Skeletal muscle satellite cell (primary cell): ENCODE results near the gene UHRF2. TPM values are rescaled to one million over a fixed set of nuclear protein-coding genes. Genes with fewer than 3 reads are reported as not detected.
"Not testable (repeated sequence)": the region's sequence is repeated elsewhere in the genome, so short reads cannot be mapped to it uniquely, and the experiment has no call there.

ENCODE experiments used
- H3K27me3 ChIP-seq: 2 replicates; pipeline ENCODE4 v1.7.0; 2013; ENCODE audit warnings: low read length; ENCODE audit not compliant: control insufficient read depth, insufficient read depth
- H3K36me3 ChIP-seq: 2 replicates; pipeline ENCODE4 v1.7.0; 2013; ENCODE audit warnings: mild to moderate bottlenecking, control low read depth, low read length; ENCODE audit not compliant: insufficient read depth
- H3K4me1 ChIP-seq: 2 replicates; pipeline ENCODE4 v1.7.0; 2013; ENCODE audit warnings: low read length; ENCODE audit not compliant: control insufficient read depth, insufficient read depth
- H3K4me2 ChIP-seq: 2 replicates; pipeline ENCODE4 v1.7.0; 2013; ENCODE audit warnings: mild to moderate bottlenecking, low read length
- H3K4me3 ChIP-seq: 2 replicates; pipeline ENCODE4 v1.7.0; 2013; ENCODE audit warnings: low read length
- H3K9ac ChIP-seq: 2 replicates; pipeline ENCODE4 v1.7.0; 2013; ENCODE audit warnings: mild to moderate bottlenecking, low read depth, low read length, moderate library complexity
- H3K9me3 ChIP-seq: replicated peaks from 2 replicates; pipeline ENCODE4 v1.7.0; 2013; ENCODE audit warnings: mild to moderate bottlenecking, control low read depth, low read length
- total RNA-seq: library from RNA; depleted of rRNA; stranded (reverse); fragments of >200 nt; gene quantifications from 2 replicates; pipeline ENCODE4 v1.2.3, GENCODE V29; 2012; rRNA removed

UHRF2 gene, protein sequence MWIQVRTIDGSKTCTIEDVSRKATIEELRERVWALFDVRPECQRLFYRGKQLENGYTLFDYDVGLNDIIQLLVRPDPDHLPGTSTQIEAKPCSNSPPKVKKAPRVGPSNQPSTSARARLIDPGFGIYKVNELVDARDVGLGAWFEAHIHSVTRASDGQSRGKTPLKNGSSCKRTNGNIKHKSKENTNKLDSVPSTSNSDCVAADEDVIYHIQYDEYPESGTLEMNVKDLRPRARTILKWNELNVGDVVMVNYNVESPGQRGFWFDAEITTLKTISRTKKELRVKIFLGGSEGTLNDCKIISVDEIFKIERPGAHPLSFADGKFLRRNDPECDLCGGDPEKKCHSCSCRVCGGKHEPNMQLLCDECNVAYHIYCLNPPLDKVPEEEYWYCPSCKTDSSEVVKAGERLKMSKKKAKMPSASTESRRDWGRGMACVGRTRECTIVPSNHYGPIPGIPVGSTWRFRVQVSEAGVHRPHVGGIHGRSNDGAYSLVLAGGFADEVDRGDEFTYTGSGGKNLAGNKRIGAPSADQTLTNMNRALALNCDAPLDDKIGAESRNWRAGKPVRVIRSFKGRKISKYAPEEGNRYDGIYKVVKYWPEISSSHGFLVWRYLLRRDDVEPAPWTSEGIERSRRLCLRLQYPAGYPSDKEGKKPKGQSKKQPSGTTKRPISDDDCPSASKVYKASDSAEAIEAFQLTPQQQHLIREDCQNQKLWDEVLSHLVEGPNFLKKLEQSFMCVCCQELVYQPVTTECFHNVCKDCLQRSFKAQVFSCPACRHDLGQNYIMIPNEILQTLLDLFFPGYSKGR
- total RNA-seq = 60.5 and 62.9 TPM in 2 replicates

DNA sequence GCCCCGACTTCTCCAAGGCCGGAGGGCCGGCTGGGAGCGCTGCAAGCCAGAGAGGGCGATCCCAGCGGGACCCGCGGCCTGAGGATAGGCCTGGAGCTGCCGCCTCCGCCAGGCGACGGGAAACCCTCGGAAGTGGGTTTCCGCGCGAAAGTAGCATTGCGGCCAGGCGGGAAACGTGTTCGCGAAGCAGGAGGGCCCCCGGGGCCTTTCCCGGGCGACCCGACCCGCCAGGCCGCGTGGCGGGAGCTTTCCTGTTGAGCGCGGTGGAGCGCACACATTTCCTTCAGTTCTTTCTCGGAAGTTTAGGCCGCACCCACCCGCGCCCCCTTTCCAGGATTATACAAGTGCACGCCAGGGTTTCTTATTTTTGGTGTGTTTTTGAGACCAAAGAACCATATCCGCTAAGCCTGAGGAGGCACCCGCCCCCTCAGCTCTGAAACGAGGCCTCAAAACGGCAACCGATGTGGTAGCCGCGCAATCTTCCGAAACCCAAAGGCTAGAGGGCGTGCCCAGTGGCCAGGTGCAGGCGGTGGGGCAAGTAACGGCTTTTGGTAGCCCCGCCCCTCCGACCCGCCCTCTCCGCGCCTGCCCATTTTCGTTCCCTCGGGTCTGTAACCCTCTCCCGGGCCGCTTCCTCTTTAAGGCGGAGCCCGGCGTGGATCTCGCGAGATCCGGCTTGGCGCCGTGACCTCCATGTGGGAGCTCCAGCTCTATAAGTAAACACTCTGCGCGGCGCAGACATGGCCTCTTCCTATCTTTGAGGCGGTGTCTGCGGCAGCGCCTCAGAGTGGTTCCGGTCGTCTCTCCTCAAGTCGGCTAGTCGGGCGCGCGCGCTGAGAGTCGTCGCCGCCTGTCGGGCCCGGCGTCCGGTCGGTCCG, at the start of gene UHRF2:
Gene UHRF2 (plus strand): TSS at position 713 of the 878 bp plus-strand sequence. CDS start 292 bp downstream, outside the sequence.
- Histone ChIP-seq H3K4me2 (peak within 1 kb of the TSS; percentile 95), H3K4me1 (peaks cover 29% of the 10 kb centered on the region), H3K36me3 (peaks cover 18% of the 10 kb centered on the region), H3K27me3 (peaks cover 3% of the 10 kb centered on the region), H3K4me3 (peak within 1 kb of the TSS; percentile 99), H3K9ac (peak within 1 kb of the TSS; percentile 98), H3K9me3 (no peaks in the 10 kb centered on the region)

DNA sequence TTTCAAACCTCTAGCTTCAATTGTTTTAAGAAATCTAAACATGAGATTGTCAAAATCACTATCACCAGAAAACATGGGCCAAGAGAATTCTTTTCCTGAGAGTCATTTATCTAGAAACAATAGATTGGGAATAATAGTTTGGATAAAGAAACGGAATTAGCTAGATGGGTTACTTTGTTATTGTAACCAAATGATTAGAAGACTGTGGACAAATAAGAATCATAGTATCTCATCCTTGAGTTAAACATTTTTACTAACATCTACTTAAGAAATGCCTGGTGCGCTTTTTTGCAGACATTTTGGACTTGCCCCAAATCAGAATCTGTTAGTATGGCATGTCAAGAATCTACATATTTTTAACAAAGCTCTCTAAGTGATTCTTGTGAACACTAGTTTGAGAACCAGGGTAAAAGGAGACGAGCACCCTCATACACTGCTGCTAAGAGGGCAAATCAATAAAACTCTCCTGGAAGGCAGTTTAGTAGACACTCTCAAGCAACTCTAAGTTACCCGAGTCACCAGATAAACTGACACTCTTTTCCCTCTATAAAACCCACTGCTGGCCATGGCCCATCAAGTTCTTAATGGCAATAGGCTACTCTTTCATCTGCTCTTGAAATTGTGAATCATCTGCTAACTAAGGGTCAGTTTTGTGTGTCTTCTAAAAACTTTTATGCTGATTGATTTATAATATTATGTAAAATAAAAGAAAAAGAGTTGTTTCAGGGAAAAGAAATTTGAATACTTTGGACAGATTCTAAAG, 45.7 kb upstream of the UHRF2 start:
- Histone ChIP-seq H3K4me1 (no peaks in the 10 kb centered on the region), H3K36me3 (no peaks in the 10 kb centered on the region), H3K4me3 (no peak overlapping the region), H3K4me2 (no peak overlapping the region), H3K9ac (no peak overlapping the region), H3K9me3 (no peaks in the 10 kb centered on the region), H3K27me3 (no peaks in the 10 kb centered on the region)

DNA sequence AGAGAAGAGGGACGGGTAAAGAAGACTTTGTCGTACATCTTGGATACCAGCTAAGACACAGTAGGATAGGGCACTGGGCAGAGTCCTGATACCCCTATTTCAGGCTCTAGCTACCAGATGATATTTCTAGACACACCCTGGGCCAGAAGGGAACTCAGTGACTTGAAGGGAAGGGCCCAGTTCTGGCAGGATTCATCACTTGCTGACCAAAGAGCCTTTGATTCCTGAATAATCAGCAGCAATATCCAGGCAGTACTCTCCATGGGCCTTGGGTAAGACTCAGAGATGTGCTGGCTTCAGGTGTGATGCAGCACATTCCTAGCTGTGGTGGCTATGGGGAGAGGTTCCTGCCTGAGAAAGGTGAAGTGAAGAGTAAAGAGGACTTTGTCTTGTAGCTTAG, 44.2 kb upstream of the UHRF2 start:
- H3K9me3 ChIP-seq = no peaks in the 10 kb centered on the region
- H3K4me3 ChIP-seq = no peak overlapping the region
- H3K9ac ChIP-seq = no peak overlapping the region
- H3K4me1 ChIP-seq = no peaks in the 10 kb centered on the region
- H3K27me3 ChIP-seq = no peaks in the 10 kb centered on the region
- H3K4me2 ChIP-seq = no peak overlapping the region
- H3K36me3 ChIP-seq = no peaks in the 10 kb centered on the region

DNA sequence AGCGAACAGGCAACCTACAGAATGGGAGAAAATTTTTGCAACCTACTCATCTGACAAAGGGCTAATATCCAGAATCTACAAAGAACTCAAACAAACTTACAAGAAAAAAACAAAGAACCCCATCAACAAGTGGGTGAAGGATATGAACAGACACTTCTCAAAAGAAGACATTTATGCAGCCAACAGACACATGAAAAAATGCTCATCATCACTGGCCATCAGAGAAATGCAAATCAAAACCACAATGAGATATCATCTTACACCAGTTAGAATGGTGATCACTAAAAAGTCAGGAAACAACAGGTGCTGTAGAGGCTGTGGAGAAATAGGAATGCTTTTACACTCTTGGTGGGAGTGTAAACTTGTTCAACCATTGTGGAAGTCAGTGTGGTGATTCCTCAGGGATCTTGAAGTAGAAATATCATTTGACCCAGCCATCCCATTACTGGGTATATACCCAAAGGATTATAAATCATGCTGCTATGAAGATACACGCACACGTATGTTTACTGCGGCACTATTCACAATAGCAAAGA, 31.5 kb upstream of the UHRF2 start:
- H3K4me1 ChIP-seq = peaks cover 24% of the 10 kb centered on the region
- H3K9ac ChIP-seq, H3K9me3 ChIP-seq, H3K4me2 ChIP-seq, H3K27me3 ChIP-seq, H3K36me3 ChIP-seq, H3K4me3 ChIP-seq: not testable (repeated sequence)

DNA sequence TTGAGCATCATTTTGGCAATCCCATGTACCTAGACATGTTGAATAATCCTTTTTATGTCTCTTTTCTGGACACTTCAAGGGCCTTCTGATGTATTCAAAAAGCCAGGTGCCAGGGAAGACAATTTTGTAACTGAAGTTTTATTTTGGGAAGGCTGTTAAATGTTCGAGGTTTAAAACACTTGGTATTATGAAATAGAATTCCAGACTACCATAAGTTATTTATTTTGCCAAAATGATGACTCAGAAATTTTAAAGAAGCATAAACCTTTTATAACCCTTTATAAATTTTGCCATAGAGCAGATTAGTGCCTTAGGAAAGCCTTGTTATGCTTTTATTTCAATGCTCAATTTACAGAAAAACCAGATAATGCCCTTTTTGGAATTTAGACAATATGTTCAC, 30.3 kb upstream of the UHRF2 start:
- H3K4me3 ChIP-seq = no peak overlapping the region
- no peaks in the 10 kb centered on the region for H3K36me3 ChIP-seq
- peak overlapping the region; percentile 67 for H3K4me2 ChIP-seq
- H3K9ac ChIP-seq = peak overlapping the region; percentile 80
- H3K27me3 ChIP-seq = no peaks in the 10 kb centered on the region
- H3K4me1 ChIP-seq = peaks cover 24% of the 10 kb centered on the region
- no peaks in the 10 kb centered on the region for H3K9me3 ChIP-seq

DNA sequence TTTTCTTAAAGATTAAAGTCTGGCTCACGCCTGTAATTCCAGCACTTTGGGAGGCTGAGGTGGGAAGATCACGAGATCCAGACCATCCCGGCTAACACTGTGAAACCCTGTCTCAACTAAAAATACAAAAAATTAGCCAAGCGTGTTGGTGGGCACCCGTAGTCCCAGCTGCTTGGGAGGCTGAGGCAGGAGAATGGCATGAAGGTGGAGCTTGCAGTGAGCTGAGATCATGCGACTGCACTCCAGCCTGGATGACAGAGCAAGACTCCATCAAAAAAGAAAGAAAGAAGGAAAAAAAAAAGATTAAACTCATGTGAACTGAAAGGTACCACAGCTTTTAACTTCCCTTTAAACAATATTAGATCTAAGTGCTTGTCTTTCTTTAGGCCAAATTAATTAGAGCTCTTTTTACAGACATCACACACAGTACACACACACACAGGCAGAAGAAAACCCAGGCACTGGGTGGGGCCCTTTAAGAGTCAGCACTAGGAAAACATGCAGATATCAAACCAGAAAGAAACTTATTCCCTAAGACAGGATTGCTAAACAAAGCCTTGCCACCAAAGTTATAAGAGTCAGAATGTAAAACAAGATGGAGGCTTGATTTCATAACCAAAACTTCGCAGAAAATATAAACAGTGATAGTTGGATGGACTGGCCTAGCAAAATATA, 29.3 kb upstream of the UHRF2 start:
- Histone ChIP-seq H3K4me3 (no peak overlapping the region), H3K9me3 (no peaks in the 10 kb centered on the region), H3K4me1 (peaks cover 24% of the 10 kb centered on the region), H3K36me3 (no peaks in the 10 kb centered on the region), H3K4me2 (peak overlapping the region; percentile 67), H3K9ac (peak overlapping the region; percentile 80), H3K27me3 (no peaks in the 10 kb centered on the region)

DNA sequence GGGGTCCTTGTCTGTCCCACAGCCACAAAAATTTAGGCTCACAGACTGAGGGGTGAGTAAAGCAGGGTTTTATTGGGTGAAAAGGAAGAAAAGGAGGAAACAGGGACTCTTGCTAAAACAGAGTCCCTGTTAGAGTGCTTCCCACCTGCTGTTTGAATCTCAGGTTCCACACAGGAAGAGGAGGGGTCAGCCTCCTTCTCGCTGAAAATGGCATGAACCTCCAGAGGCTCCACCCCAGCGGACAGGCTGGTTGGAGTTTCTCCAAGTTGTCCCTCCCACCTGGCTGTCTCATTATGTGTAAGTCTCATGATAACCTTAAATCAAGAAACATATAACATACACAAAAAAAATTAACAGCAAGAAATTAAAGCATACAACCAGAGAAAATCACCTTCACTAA, 28.3 kb upstream of the UHRF2 start:
- H3K9me3 ChIP-seq = no peaks in the 10 kb centered on the region
- H3K4me1 ChIP-seq = peaks cover 24% of the 10 kb centered on the region

DNA sequence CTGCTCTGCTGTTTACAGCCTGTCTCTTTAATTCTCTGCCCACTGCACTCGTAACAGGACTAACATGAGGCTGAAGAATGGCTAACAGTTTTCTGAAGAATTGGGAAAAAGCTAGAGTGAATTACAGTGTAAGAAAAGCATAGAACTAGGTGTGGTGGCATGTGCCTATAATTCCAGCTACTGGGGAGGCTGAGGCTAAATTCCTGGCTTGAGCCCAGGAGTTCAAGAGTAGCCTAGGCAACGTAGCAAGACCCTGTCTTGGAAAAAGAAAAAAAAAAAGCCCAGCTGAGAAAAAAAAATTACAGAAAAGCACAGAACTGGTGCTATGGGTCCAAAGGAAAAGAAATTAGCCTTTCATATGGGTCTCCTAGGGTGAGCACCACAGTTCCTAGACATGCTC, 13.9 kb upstream of the UHRF2 start:
- no peak overlapping the region for H3K4me2 ChIP-seq
- H3K9ac ChIP-seq = no peak overlapping the region
- H3K27me3 ChIP-seq = no peaks in the 10 kb centered on the region
- H3K4me3 ChIP-seq = no peak overlapping the region
- no peaks in the 10 kb centered on the region for H3K9me3 ChIP-seq
- no peaks in the 10 kb centered on the region for H3K4me1 ChIP-seq
- no peaks in the 10 kb centered on the region for H3K36me3 ChIP-seq

More for the DNA sequence above, 28.3 kb upstream of the UHRF2 start:
- H3K9ac ChIP-seq = peak overlapping the region; percentile 80
- peak overlapping the region; percentile 22 for H3K4me3 ChIP-seq
- H3K27me3 ChIP-seq = no peaks in the 10 kb centered on the region
- H3K36me3 ChIP-seq = no peaks in the 10 kb centered on the region
- no peak overlapping the region for H3K4me2 ChIP-seq

DNA sequence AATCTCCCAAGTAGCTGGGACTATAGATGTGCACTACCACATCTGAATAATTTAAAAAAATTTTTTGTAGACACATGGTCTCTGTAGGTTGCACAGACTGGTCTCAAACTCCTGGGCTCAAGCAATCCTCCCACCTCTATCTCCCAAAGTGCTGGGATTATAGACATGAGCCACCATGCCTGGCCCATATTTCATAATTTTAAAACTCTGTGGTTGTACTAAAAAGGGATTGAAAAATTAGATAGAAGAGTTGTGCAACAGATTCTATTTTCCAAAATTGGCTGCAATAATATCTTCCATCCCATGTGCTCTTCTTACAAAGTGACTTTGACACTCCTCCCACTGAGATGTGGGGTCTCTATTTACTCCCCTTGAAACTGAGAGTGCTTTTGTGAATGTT, 7.6 kb upstream of the UHRF2 start:
- Histone ChIP-seq H3K4me2 (no peak overlapping the region), H3K36me3 (no peaks in the 10 kb centered on the region), H3K27me3 (peaks cover 3% of the 10 kb centered on the region)

DNA sequence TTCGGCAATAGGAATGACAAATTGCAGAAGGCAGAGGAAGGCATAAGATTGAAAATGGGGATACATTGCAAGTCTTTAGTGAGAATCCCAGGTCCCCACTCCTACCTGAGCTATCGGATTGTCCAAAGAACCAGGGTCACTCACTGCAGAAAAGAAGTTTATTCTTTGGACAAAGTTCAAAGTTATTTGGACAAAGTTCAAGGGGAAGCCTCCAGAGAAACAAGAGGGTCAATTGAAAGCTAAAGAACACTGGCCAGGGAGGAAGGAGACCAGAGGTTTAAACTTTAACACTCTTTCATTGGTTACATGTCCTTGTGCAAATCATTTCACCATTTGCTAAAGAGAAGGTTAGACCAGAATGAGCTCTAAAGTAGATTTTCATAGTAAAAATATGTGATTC, 5.2 kb upstream of the UHRF2 start:
- Histone ChIP-seq H3K4me1 (peaks cover 7% of the 10 kb centered on the region), H3K4me2 (no peak overlapping the region), H3K4me3 (no peak overlapping the region), H3K27me3 (peaks cover 3% of the 10 kb centered on the region), H3K9me3 (no peaks in the 10 kb centered on the region), H3K9ac (no peak overlapping the region), H3K36me3 (no peaks in the 10 kb centered on the region)

More for the DNA sequence above, 7.6 kb upstream of the UHRF2 start:
- no peak overlapping the region for H3K9ac ChIP-seq
- H3K4me3 ChIP-seq = no peak overlapping the region
- no peaks in the 10 kb centered on the region for H3K9me3 ChIP-seq
- no peaks in the 10 kb centered on the region for H3K4me1 ChIP-seq
